PC-3 (cell line): ENCODE results near the gene PSMA5. TPM values are rescaled to one million over a fixed set of nuclear protein-coding genes. Genes with fewer than 3 reads are reported as not detected.

Experiments
- ATAC-seq: fragments of 200-7000 bp; cut with Tn5 transposase; 2 replicates; pipeline ENCODE4 v1.9.1; 2020; ENCODE audit warnings: mild to moderate bottlenecking, moderate library complexity
- BruUV-seq: library from RNA; stranded (reverse); fragments of 400-500 nt; replicated peaks from 2 replicates; lab custom pipeline; 2021; lab: Mats Ljungman, UMichigan
- CTCF ChIA-PET: fragments of 300-600 bp; sonication (Branson Sonifier 250); formaldehyde crosslinking; loops from one replicate; lab custom pipeline; 2022; ENCODE audit warnings: antibody characterized with exemption; lab: Charles Lee
- POLR2A ChIA-PET: fragments of 300-600 bp; sonication (Branson Sonifier 250); formaldehyde crosslinking; loops from one replicate; lab custom pipeline; 2022; ENCODE audit warnings: antibody characterized with exemption; ENCODE audit not compliant: unreplicated experiment; lab: Charles Lee
- DNase-seq: peaks from one replicate; pipeline ENCODE4 v3.0.0-alpha.2; 2015
- H2AFZ ChIP-seq: fragments of 300-600 bp; sonication (generic); 2 replicates; pipeline ENCODE4 v1.6.0; 2016; ENCODE audit warnings: antibody characterized with exemption, low read length
- H3F3A ChIP-seq: fragments of 300-600 bp; sonication (generic); one replicate; pipeline ENCODE4 v1.6.0; 2017; ENCODE audit warnings: antibody characterized with exemption, low read length, control low read depth, mild to moderate bottlenecking; ENCODE audit not compliant: unreplicated experiment
- H3K27ac ChIP-seq: fragments of 300-600 bp; sonication (generic); 2 replicates; pipeline ENCODE4 v1.5.1; 2016; ENCODE audit warnings: mild to moderate bottlenecking, low read length
- H3K27me3 ChIP-seq: fragments of 300-600 bp; sonication (generic); 2 replicates; pipeline ENCODE4 v1.6.1; 2016; ENCODE audit warnings: low read length, mixed read lengths
- H3K36me3 ChIP-seq: fragments of 300-600 bp; sonication (generic); 2 replicates; pipeline ENCODE4 v1.6.1; 2016; ENCODE audit warnings: low read depth, mixed run types, low read length, mixed read lengths
- H3K4me1 ChIP-seq: fragments of 300-600 bp; sonication (generic); 2 replicates; pipeline ENCODE4 v1.5.1; 2016; ENCODE audit warnings: low read length; ENCODE audit not compliant: insufficient read depth
- H3K4me2 ChIP-seq: fragments of 300-600 bp; sonication (generic); 2 replicates; pipeline ENCODE4 v1.6.0; 2016; ENCODE audit warnings: low read length
- H3K4me3 ChIP-seq: fragments of 300-600 bp; sonication (generic); 2 replicates; pipeline ENCODE4 v1.5.1; 2016; ENCODE audit warnings: mild to moderate bottlenecking, low read length, mixed read lengths
- H3K79me2 ChIP-seq: fragments of 300-600 bp; sonication (generic); 2 replicates; pipeline ENCODE4 v1.6.1; 2017; ENCODE audit warnings: low read length, mixed read lengths
- H3K9ac ChIP-seq: fragments of 300-600 bp; sonication (generic); 2 replicates; pipeline ENCODE4 v1.6.0; 2016; ENCODE audit warnings: mild to moderate bottlenecking, low read length
- H3K9me2 ChIP-seq: fragments of 300-600 bp; sonication (generic); replicated peaks from 2 replicates; pipeline ENCODE4 v1.6.1; 2016; ENCODE audit warnings: mixed run types, low read length, mixed read lengths
- H3K9me3 ChIP-seq: fragments of 300-600 bp; sonication (generic); 2 replicates; pipeline ENCODE4 v1.6.1; 2016; ENCODE audit warnings: low read length, mixed read lengths
- H4K20me1 ChIP-seq: fragments of 300-600 bp; sonication (generic); 2 replicates; pipeline ENCODE4 v1.6.1; 2016; ENCODE audit warnings: low read length, mixed read lengths
- CTCF ChIP-seq: fragments of 300-600 bp; sonication (generic); conservative IDR thresholded peaks from 2 replicates; pipeline ENCODE4 v1.5.1; 2017; ENCODE audit warnings: antibody characterized with exemption, low read depth, mild to moderate bottlenecking, low read length
- EZH2 ChIP-seq: fragments of 300-600 bp; sonication (generic); IDR thresholded peaks from one replicate; pipeline ENCODE4 v1.6.1; 2017; ENCODE audit warnings: antibody characterized with exemption, mild to moderate bottlenecking, low read length; ENCODE audit not compliant: unreplicated experiment
- EZH2phosphoT487 ChIP-seq: fragments of 300-600 bp; sonication (generic); IDR thresholded peaks from 2 replicates; pipeline ENCODE4 v1.6.1; 2018; ENCODE audit warnings: mild to moderate bottlenecking, antibody characterized with exemption, low read length, borderline replicate concordance
- intact Hi-C: fragments of 100-400 bp; cut with micrococcal nuclease; formaldehyde crosslinking; loops from 2 replicates; pipeline ENCODE4 v1.9.0; 2023
- total RNA-seq: library from RNA; depleted of rRNA; stranded (reverse); fragments of >200 nt; gene quantifications from 2 replicates; pipeline ENCODE4 v1.2.3, GENCODE V29; 2014

Gene PSMA5
- total RNA-seq, 1 experiment from 2014 or later, result 86.9 TPM

GRCh38 chr1:109356505-109356904 is 69.7 kb downstream of the PSMA5 start:
- H3K9me3 ChIP-seq, result no peaks in the 10 kb centered on the region
- no peaks in the 10 kb centered on the region for H4K20me1 ChIP-seq
- H2AFZ ChIP-seq, result no peak overlapping the region
- no peak overlapping the region for H3K27ac ChIP-seq
- ATAC-seq, result no peak
- intact Hi-C loops, result no loop called here
- H3K4me3 ChIP-seq, result no peak overlapping the region
- no peak overlapping the region for H3K9ac ChIP-seq
- H3K36me3 ChIP-seq, result no peaks in the 10 kb centered on the region
- no peaks in the 10 kb centered on the region for H3K9me2 ChIP-seq
- ChIA-PET POLR2A (no interaction called here), CTCF (no interaction called here)
- no peaks in the 10 kb centered on the region for H3K79me2 ChIP-seq
- BruUV-seq, result no TSS peak
- TF ChIP-seq EZH2 (no peak), CTCF (no peak), EZH2phosphoT487 (no peak)
- peaks cover 5% of the 10 kb centered on the region for H3K4me1 ChIP-seq
- no peak for DNase-seq
- no peaks in the 10 kb centered on the region for H3K27me3 ChIP-seq
- no peaks in the 10 kb centered on the region for H3F3A ChIP-seq
- H3K4me2 ChIP-seq, result no peak overlapping the region

- intact Hi-C loops, result loop anchor here (5.0 kb wide), 1 partner anchor 37 kb away; no protein-coding TSS in a partner anchor
- ATAC-seq, result no peak
- CTCF ChIA-PET, result no interaction called here
- no peak overlapping the region for H3K27ac ChIP-seq
- H3K9me3 ChIP-seq, result no peaks in the 10 kb centered on the region
- no peaks in the 10 kb centered on the region for H3K27me3 ChIP-seq
- H3K4me2 ChIP-seq, result no peak overlapping the region
- no peaks in the 10 kb centered on the region for H3K79me2 ChIP-seq
- no peak overlapping the region for H3K9ac ChIP-seq
- no peak overlapping the region for H3K4me3 ChIP-seq
- no peak overlapping the region for H2AFZ ChIP-seq
- no peak for DNase-seq
- POLR2A ChIA-PET, result no interaction called here
- no peaks in the 10 kb centered on the region for H3K36me3 ChIP-seq
- no peaks in the 10 kb centered on the region for H3K4me1 ChIP-seq
- H3F3A ChIP-seq, result no peaks in the 10 kb centered on the region
- H4K20me1 ChIP-seq, result no peaks in the 10 kb centered on the region
- BruUV-seq, result no TSS peak
- no peaks in the 10 kb centered on the region for H3K9me2 ChIP-seq
- TF ChIP-seq CTCF (no peak), EZH2 (no peak), EZH2phosphoT487 (no peak)
These were observed 71.3 kb downstream of the PSMA5 start for GRCh38 chr1:109354929-109355328.

GRCh38 chr1:109351457-109351856 is 74.8 kb downstream of the PSMA5 start:
- Histone ChIP-seq H3K79me2 (no peaks in the 10 kb centered on the region), H3K9me2 (no peaks in the 10 kb centered on the region), H3K9me3 (no peaks in the 10 kb centered on the region), H3K36me3 (no peaks in the 10 kb centered on the region), H4K20me1 (no peaks in the 10 kb centered on the region), H3K4me3 (no peak overlapping the region), H3K4me2 (no peak overlapping the region), H3K27ac (no peak overlapping the region), H3K27me3 (no peaks in the 10 kb centered on the region), H3F3A (no peaks in the 10 kb centered on the region), H3K9ac (no peak overlapping the region), H2AFZ (no peak overlapping the region), H3K4me1 (no peaks in the 10 kb centered on the region)
- intact Hi-C loops, result loop anchor here (5.0 kb wide), 1 partner anchor 41 kb away; no protein-coding TSS in a partner anchor
- BruUV-seq, result no TSS peak
- ChIA-PET POLR2A (no interaction called here), CTCF (no interaction called here)
- DNase-seq (no peak), ATAC-seq (no peak)
- TF ChIP-seq EZH2phosphoT487, result no peak
- TF ChIP-seq EZH2, result no peak
- no peak for TF ChIP-seq CTCF
